Measurements from ENCODE around the gene CCDC191. TPM values are rescaled to one million over a fixed set of nuclear protein-coding genes. Genes with fewer than 3 reads are reported as not detected.
A peak's percentile ranks its signal among the peaks of the same experiment; 100 is the strongest.

CCDC191 gene
- total and polyA plus RNA-seq, 9 of the 15 experiments (the other 6 are each of a cell fraction or from before 2014, with no cell fraction given), result 0.10 to 0.55 (median 0.22) TPM

DNA sequence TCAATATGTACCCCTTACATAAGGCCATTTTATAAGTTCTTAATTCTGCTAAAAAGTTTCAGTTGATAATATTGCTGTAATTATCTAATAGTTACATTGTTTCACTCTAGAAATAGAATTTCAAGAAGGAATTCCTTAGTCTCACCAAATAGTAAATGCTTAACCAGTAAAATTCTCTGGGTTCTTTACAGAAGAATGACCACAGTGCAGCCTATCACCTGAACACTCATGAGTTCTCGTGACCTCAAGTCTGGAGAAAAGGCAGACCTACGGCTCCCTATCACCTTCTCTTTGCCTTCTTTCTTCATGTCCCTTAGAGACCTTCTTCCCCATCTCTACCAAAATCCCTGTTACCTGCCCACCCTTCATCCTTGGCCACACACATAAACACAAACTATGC lies 30.9 kb downstream of the CCDC191 start (continued):
- TF ChIP-seq, protein P1, sequence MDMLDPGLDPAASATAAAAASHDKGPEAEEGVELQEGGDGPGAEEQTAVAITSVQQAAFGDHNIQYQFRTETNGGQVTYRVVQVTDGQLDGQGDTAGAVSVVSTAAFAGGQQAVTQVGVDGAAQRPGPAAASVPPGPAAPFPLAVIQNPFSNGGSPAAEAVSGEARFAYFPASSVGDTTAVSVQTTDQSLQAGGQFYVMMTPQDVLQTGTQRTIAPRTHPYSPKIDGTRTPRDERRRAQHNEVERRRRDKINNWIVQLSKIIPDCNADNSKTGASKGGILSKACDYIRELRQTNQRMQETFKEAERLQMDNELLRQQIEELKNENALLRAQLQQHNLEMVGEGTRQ (CRISPR knock-in tag; IDR thresholded peaks at IDR 0.05), result no peak
- no peak for TF ChIP-seq SMARCE1 (IDR thresholded peaks at IDR 0.05)

DNA sequence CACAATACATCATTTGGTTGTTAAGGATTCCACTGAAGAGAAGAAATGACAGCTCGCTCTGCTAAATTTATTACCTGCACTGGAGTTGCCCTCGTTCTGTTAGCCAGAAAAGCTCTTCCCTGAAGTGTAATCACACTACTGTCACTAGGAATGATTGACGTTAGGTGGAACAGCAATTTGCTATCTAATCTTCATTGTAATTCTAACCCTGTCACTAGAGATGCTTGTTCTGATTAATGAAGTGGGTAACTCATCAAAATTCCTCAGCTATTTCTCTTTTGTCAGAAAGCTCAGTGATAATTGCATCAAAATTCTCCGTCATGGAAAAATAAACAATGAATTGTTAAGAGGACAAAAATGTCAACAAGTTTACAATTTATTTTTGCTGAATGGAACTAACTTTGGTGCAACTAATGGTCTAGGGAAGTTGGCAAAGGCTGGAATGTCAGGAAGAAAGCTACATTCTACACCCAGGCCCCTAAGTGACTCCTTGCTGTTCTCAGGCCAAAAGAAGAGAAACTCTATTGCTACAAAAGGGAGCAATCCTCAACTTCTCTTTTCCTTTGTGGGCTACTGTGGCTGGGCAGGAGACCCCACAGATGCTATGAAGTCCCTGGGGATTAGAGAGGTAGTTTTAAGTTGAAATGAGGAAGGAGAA lies 34.1 kb downstream of the CCDC191 start:
- Histone ChIP-seq H3K4me2 (ENCODE audit: insufficient read depth, low read length) (no peak overlapping the region), H3K4me3 (no peak overlapping the region), H2AFZ (ENCODE audit: low read depth, low read length) (no peak overlapping the region), H3K9me3 (replicated peaks; ENCODE audit: control insufficient read depth, insufficient read depth, low read depth, low read length) (no peaks in the 10 kb centered on the region), H3K9me1 (ENCODE audit: control insufficient read depth, insufficient read depth, low read length) (no peaks in the 10 kb centered on the region), H3K36me3 (ENCODE audit: control insufficient read depth, insufficient read depth, low read length) (no peaks in the 10 kb centered on the region), H3K9ac (ENCODE audit: insufficient read depth in 1 of 2, low read depth in 2 of 2, low read length in 2 of 2) (no peak overlapping the region), H3K4me1 (replicated peaks in 1 of 2; ENCODE audit: control insufficient read depth in 2 of 2, insufficient read depth in 2 of 2, low read length in 2 of 2) (no peaks in the 10 kb centered on the region), H3K79me2 (ENCODE audit: control insufficient read depth, insufficient read depth, low read length) (no peaks in the 10 kb centered on the region), H4K20me1 (replicated peaks; ENCODE audit: control insufficient read depth, insufficient read depth, low read length) (no peaks in the 10 kb centered on the region), H3K27ac (ENCODE audit: extremely low read depth, low read depth, low read length) (no peak overlapping the region), H3K27me3 (ENCODE audit: control insufficient read depth in 2 of 2, insufficient read depth in 2 of 2, low read length in 2 of 2) (no peaks in the 10 kb centered on the region)
- BruUV-seq (replicated peaks), result no TSS peak
- TF ChIP-seq, protein P2, sequence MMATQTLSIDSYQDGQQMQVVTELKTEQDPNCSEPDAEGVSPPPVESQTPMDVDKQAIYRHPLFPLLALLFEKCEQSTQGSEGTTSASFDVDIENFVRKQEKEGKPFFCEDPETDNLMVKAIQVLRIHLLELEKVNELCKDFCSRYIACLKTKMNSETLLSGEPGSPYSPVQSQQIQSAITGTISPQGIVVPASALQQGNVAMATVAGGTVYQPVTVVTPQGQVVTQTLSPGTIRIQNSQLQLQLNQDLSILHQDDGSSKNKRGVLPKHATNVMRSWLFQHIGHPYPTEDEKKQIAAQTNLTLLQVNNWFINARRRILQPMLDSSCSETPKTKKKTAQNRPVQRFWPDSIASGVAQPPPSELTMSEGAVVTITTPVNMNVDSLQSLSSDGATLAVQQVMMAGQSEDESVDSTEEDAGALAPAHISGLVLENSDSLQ (IDR thresholded peaks at IDR 0.05), result peak; percentile 28; the same call in 1 of the 2 replicates
- TF ChIP-seq, protein P3, sequence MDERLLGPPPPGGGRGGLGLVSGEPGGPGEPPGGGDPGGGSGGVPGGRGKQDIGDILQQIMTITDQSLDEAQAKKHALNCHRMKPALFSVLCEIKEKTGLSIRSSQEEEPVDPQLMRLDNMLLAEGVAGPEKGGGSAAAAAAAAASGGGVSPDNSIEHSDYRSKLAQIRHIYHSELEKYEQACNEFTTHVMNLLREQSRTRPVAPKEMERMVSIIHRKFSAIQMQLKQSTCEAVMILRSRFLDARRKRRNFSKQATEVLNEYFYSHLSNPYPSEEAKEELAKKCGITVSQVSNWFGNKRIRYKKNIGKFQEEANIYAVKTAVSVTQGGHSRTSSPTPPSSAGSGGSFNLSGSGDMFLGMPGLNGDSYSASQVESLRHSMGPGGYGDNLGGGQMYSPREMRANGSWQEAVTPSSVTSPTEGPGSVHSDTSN (CRISPR knock-in tag; IDR thresholded peaks at IDR 0.05; ENCODE audit: low read depth), result no peak
- TF ChIP-seq, protein P3 (tag; conservative IDR thresholded peaks at IDR 0.05; ENCODE audit: low read depth), result peak; percentile 78
- TF ChIP-seq SMARCA4 (IDR thresholded peaks at IDR 0.05) (no peak), MEIS2 (IDR thresholded peaks at IDR 0.05; ENCODE audit: partially characterized antibody) (peak; percentile 40), ZZZ3 (IDR thresholded peaks at IDR 0.05) (no peak), EP400 (IDR thresholded peaks at IDR 0.05) (no peak)
- POLR2A ChIA-PET, result no interaction called here
- DNase-seq (ENCODE audit: extremely low read depth in 1 of 4, low spot score in 3 of 4) (no peak), FAIRE-seq (no peak), ATAC-seq (no peak)
- WGBS (ENCODE audit: insufficient coverage, low coverage, missing lambda C conversion rate), result 0% methylated on average over 3 of the region's 4 CpGs
- intact Hi-C loops (cut with micrococcal nuclease) (no loop called here), in situ Hi-C loops (cut with MboI) (no loop called here)
- CTCF ChIA-PET (ENCODE audit: low intra/inter-chr PET ratio), result no interaction called here

Measured in K562 (cell line).